ENCODE results near the gene MYO9B. TPM values are rescaled to one million over a fixed set of nuclear protein-coding genes. Genes with fewer than 3 reads are reported as not detected.

Gene MYO9B
- total and polyA plus RNA-seq, 4 donors, result 27.9 to 124 (median 68.8) TPM

DNA sequence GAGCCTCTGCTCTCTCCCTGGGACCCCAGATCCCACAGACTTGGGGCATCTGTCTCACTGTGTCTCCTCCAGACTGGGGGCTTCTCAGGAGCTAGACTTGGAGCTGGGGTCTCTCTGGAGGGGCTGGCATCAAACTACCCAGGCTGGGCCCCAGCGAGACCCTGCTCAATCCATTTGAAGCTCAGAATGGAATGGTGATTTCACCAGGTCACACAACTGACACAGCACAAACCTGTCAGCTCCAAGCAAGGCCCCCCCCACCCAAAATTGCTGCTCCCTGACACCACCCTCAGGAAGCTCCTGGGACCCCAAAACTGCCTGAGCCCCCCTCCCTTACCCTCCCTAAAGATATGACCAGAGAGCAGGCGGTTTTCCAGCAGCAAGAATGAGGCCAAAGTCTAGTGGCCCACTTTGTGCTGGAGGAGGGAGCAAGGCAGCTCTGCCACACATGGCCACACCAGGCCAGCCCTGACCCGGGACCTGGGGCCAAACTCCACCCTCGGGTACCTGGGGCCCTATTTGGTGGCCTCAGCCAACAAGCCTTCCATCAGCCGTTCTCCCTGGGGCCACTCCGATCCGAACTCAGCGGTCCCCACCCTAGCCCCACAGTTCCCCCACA, 167.7 kb downstream of the MYO9B start:
- Histone ChIP-seq H3K27me3 (ENCODE audit: control insufficient read depth, insufficient read depth, low read length) (no peaks in the 10 kb centered on the region), H3K27ac (ENCODE audit: low read depth, low read length) (no peak overlapping the region), H3K9me3 (ENCODE audit: control insufficient read depth, insufficient read depth, low read length) (no peaks in the 10 kb centered on the region), H3K4me3 (ENCODE audit: low read depth, low read length) (peak overlapping the region; percentile 43), H3K4me1 (ENCODE audit: control insufficient read depth, insufficient read depth, low read length) (peaks cover 50% of the 10 kb centered on the region), H3K36me3 (ENCODE audit: control insufficient read depth, insufficient read depth, low read length) (peaks cover 21% of the 10 kb centered on the region)
- 37% methylated on average over 8 of the region's 8 CpGs for WGBS (ENCODE audit: insufficient coverage)
- no peak for DNase-seq (ENCODE audit: low read depth in 4 of 6, low spot score in 6 of 6)

GRCh38 chr19:17243830-17244617, 168.4 kb downstream of the MYO9B start:
- Histone ChIP-seq H3K4me3 (ENCODE audit: low read depth, low read length) (peak overlapping the region; percentile 43), H3K4me1 (ENCODE audit: control insufficient read depth, insufficient read depth, low read length) (peaks cover 52% of the 10 kb centered on the region), H3K27ac (ENCODE audit: low read depth, low read length) (peak overlapping the region; percentile 36), H3K27me3 (ENCODE audit: control insufficient read depth, insufficient read depth, low read length) (no peaks in the 10 kb centered on the region), H3K36me3 (ENCODE audit: control insufficient read depth, insufficient read depth, low read length) (peaks cover 16% of the 10 kb centered on the region), H3K9me3 (ENCODE audit: control insufficient read depth, insufficient read depth, low read length) (no peaks in the 10 kb centered on the region)
- WGBS (ENCODE audit: insufficient coverage), result 7% methylated on average over 51 of the region's 52 CpGs
- DNase-seq (ENCODE audit: low read depth in 4 of 6, low spot score in 6 of 6), result no peak

- peak overlapping the region; percentile 43 for H3K4me3 ChIP-seq (ENCODE audit: low read depth, low read length)
- under 1% methylated on average over 99 of the region's 100 CpGs for WGBS (ENCODE audit: insufficient coverage)
- H3K36me3 ChIP-seq (ENCODE audit: control insufficient read depth, insufficient read depth, low read length), result peaks cover 14% of the 10 kb centered on the region
- no peaks in the 10 kb centered on the region for H3K27me3 ChIP-seq (ENCODE audit: control insufficient read depth, insufficient read depth, low read length)
- H3K27ac ChIP-seq (ENCODE audit: low read depth, low read length), result peak overlapping the region; percentile 36
- no peaks in the 10 kb centered on the region for H3K9me3 ChIP-seq (ENCODE audit: control insufficient read depth, insufficient read depth, low read length)
- peak in 1 of 6 donors; percentile 40 for DNase-seq (ENCODE audit: low read depth in 4 of 6, low spot score in 6 of 6)
- peaks cover 52% of the 10 kb centered on the region for H3K4me1 ChIP-seq (ENCODE audit: control insufficient read depth, insufficient read depth, low read length)
These were observed 169.3 kb downstream of the MYO9B start for GRCh38 chr19:17244618-17245534.

GRCh38 chr19:17245535-17245984, 170.0 kb downstream of the MYO9B start, which contains the start of gene NR2F6:
Gene NR2F6, minus strand, starts transcription at chr19:17245919. Its CDS starts 699 bp downstream, at chr19:17245220.
- Histone ChIP-seq H3K27ac (ENCODE audit: low read depth, low read length) (peak within 1 kb of the TSS; percentile 86), H3K4me1 (ENCODE audit: control insufficient read depth, insufficient read depth, low read length) (peaks cover 52% of the 10 kb centered on the region), H3K27me3 (ENCODE audit: control insufficient read depth, insufficient read depth, low read length) (no peaks in the 10 kb centered on the region), H3K4me3 (ENCODE audit: low read depth, low read length) (peak within 1 kb of the TSS; percentile 62), H3K36me3 (ENCODE audit: control insufficient read depth, insufficient read depth, low read length) (peaks cover 8% of the 10 kb centered on the region), H3K9me3 (ENCODE audit: control insufficient read depth, insufficient read depth, low read length) (no peaks in the 10 kb centered on the region)
- WGBS (ENCODE audit: insufficient coverage), result under 1% methylated on average over 50 of the region's 72 CpGs
- no peak for DNase-seq (ENCODE audit: low read depth in 4 of 6, low spot score in 6 of 6)

DNA sequence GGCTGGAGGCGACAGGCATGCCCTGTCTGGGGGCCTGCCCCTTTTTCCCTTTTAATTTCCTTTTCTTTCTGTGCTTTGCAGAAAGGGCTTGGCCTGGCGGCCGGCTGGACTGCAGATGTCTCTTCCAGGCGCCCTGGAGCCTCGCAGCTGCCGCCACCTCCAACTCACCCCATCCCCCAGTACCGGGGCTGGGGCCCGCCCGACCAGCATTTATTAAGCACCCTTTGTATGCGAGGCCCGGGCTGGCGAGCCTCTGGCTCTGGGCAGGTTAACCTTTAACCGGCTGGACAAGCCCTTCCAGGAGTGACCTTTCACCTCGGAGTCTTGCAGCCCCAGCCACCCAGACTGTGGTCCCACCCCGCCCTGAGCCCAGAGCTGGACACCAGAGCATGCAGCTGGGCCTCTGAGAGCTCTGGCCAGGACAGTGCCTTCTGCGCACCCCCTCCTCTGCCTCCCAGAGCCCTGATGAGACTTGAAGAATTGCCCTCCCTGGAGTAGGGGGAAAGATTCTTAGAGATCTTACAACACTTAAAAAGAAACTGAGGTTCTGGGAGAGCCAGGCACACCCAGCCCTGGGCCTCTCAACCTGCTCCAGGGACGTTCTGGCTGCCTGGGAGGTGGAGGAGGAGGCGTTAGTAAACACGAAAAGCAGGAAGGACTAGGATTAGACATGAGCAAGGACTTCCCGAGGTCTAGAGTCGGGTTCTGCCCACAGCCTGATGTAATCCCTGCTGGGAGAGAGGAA, 171.3 kb downstream of the MYO9B start:
- Histone ChIP-seq H3K4me1 (ENCODE audit: control insufficient read depth, insufficient read depth, low read length) (peaks cover 52% of the 10 kb centered on the region), H3K9me3 (ENCODE audit: control insufficient read depth, insufficient read depth, low read length) (no peaks in the 10 kb centered on the region), H3K4me3 (ENCODE audit: low read depth, low read length) (peak overlapping the region; percentile 62), H3K27me3 (ENCODE audit: control insufficient read depth, insufficient read depth, low read length) (no peaks in the 10 kb centered on the region), H3K27ac (ENCODE audit: low read depth, low read length) (peak overlapping the region; percentile 86), H3K36me3 (ENCODE audit: control insufficient read depth, insufficient read depth, low read length) (peaks cover 5% of the 10 kb centered on the region)
- no peak for DNase-seq (ENCODE audit: low read depth in 4 of 6, low spot score in 6 of 6)
- WGBS (ENCODE audit: insufficient coverage), result 14% methylated on average over 20 of the region's 21 CpGs

DNA sequence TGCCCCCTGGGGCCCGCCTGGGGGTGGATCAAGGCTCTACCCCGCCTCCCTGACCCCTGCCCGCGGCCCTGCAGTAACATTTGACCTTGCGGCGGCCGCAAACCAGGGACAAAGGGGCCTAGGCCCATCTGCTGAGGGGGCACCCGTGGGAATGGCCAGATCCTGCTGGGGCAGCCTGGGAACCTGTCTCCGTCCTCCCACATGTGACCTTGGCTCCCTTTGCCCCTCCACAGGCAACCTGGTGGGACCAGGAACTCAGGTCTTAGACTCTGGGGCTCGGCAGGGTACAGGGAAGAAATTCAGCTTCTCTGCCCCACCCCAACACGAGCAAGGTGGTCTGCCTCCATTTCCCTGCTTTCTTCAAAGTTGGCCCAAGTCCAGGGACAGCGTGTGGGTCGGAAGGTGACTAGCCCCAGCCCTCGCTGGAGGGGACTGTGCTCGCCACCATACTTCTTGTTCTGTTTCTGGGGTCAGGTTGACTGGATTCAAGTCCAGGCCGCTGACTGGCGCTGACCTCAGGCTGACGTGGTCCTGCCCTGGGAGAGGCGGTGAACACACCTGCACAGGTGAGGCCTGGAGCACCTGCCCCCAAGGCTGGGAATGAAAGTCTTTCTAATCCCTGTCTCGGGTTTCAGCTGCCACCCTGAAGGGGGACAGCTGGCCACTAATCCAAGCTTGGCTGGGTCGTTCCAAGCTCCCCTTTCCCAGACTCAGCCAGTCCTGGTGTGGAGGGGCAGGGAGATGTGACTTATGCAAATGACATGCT, 172.6 kb downstream of the MYO9B start:
- no peaks in the 10 kb centered on the region for H3K27me3 ChIP-seq (ENCODE audit: control insufficient read depth, insufficient read depth, low read length)
- H3K4me1 ChIP-seq (ENCODE audit: control insufficient read depth, insufficient read depth, low read length), result peaks cover 42% of the 10 kb centered on the region
- H3K9me3 ChIP-seq (ENCODE audit: control insufficient read depth, insufficient read depth, low read length), result no peaks in the 10 kb centered on the region
- WGBS (ENCODE audit: insufficient coverage), result 52% methylated on average over 20 of the region's 21 CpGs
- no peaks in the 10 kb centered on the region for H3K36me3 ChIP-seq (ENCODE audit: control insufficient read depth, insufficient read depth, low read length)
- H3K4me3 ChIP-seq (ENCODE audit: low read depth, low read length), result no peak overlapping the region
- no peak overlapping the region for H3K27ac ChIP-seq (ENCODE audit: low read depth, low read length)
- DNase-seq (ENCODE audit: low read depth in 4 of 6, low spot score in 6 of 6), result no peak

- WGBS (ENCODE audit: insufficient coverage), result 86% methylated on average over 12 of the region's 15 CpGs
- Histone ChIP-seq H3K9me3 (ENCODE audit: control insufficient read depth, insufficient read depth, low read length) (no peaks in the 10 kb centered on the region), H3K27me3 (ENCODE audit: control insufficient read depth, insufficient read depth, low read length) (no peaks in the 10 kb centered on the region), H3K27ac (ENCODE audit: low read depth, low read length) (no peak overlapping the region), H3K4me1 (ENCODE audit: control insufficient read depth, insufficient read depth, low read length) (peaks cover 25% of the 10 kb centered on the region), H3K36me3 (ENCODE audit: control insufficient read depth, insufficient read depth, low read length) (no peaks in the 10 kb centered on the region), H3K4me3 (ENCODE audit: low read depth, low read length) (no peak overlapping the region)
- no peak for DNase-seq (ENCODE audit: low read depth in 4 of 6, low spot score in 6 of 6)
These were observed 174.4 kb downstream of the MYO9B start for GRCh38 chr19:17249887-17250548.

DNA sequence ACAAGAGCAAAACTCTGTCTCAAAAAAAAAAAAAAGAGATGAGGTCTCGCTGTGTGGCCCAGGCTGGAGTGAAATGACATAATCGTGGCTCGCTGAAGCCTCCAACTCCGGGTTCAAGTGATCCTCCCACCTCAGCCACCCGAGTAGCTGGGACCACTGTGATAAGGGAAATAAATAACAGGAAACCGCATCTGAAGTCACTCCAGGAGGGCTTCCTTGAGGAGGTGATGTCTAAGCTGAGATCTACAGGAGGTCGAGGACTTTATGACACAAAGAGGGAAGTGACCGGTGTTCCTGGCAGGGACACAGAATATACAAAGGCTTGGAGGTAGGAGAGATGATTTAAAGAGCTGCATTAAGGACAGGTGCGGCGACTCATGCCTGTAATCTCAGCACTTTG, 179.1 kb downstream of the MYO9B start:
- no peaks in the 10 kb centered on the region for H3K4me1 ChIP-seq (ENCODE audit: control insufficient read depth, insufficient read depth, low read length)
- no peaks in the 10 kb centered on the region for H3K27me3 ChIP-seq (ENCODE audit: control insufficient read depth, insufficient read depth, low read length)
- no peak for DNase-seq (ENCODE audit: low read depth in 4 of 6, low spot score in 6 of 6)
- H3K27ac ChIP-seq (ENCODE audit: low read depth, low read length), result no peak overlapping the region
- no peaks in the 10 kb centered on the region for H3K36me3 ChIP-seq (ENCODE audit: control insufficient read depth, insufficient read depth, low read length)
- no peaks in the 10 kb centered on the region for H3K9me3 ChIP-seq (ENCODE audit: control insufficient read depth, insufficient read depth, low read length)
- 82% methylated on average over 5 of the region's 10 CpGs for WGBS (ENCODE audit: insufficient coverage)
- H3K4me3 ChIP-seq (ENCODE audit: low read depth, low read length), result no peak overlapping the region

All from spinal cord (tissue), 10 donors.